ENCODE measurements around the gene PRPF38A.

The PRPF38A gene

GRCh38 chr1:52469108-52469507, 64.7 kb downstream of the PRPF38A start:
- DNase-seq, result no peak
